ENCODE results near the gene TEAD1. TPM values are rescaled to one million over a fixed set of nuclear protein-coding genes. Genes with fewer than 3 reads are reported as not detected.

Gene TEAD1
- polyA plus RNA-seq, 3 donors: 6.6 to 33.7 (median 13.8) TPM

DNA sequence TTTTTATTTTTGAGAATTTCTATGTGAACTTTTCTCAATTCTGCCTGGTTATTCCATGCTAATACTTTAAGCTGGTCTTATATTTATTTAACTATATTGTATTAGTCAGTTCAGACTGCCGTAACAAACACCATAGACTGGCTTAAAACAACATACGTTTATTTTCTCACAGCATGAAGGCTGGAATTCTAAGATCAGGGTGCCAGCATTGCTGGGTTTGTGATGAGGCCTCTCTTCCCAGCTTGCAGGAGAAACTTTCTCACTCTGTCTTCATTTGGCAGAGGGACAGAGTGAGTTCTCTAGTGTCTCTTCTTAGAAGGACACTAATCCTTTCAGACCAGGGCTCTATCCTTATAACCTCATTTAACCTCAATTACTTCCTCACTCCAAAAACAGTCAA, 16.2 kb upstream of the TEAD1 start:
- WGBS, 3 donors: 91 to 97% (median 94%) methylated on average over 2 of the region's 2 CpGs
- H3K27ac ChIP-seq (ENCODE audit: low read depth, low read length): no peak overlapping the region

DNA sequence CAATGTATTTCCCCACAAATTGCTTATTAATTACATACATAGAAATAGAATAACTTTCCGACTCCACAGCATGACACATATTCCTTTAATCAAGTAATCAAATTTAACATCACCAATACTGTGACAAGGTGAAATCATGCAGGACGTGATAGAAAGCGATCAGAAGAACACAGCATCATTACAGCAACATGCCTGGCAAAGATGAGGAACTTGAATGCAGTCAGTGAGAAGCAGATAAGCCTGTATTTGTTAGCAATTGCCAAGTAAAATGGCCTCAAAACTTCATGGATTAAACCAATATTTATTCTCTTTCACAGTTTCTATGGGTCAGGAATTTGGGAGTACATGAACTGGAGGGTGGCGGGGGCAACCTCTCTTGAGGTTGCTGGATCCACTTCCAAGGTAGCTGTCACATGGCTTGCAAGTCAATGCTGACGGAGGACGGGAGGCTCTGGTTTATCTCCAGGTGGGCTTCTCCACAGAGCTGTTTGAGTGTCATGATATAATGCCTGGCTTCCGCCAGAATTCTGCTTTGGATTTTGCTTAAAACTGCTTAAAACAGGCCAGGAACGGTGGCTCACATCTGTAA, 12.0 kb upstream of the TEAD1 start:
- no peak overlapping the region for H3K27ac ChIP-seq (ENCODE audit: low read depth, low read length)
- 62 to 79% (median 77%) methylated on average over 8 of the region's 8 CpGs for WGBS, 3 donors

DNA sequence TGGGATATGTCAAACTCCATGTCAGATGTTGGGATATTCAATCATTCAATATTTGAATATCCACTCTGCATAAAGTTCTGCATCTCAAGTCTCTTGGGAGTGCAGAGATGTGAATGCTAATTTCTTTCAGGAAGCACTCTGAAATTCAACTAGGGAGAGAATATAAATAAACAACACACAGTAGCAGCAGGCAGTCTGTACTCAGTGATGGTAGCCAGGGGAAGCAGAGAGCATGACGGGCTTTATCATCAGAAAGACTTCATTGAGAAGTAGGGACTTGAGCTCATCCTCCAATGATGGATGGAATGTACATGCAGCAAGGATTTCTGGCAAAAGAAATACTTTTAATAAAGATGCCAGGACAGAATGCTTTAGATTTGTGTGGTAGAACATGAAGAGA, 9.8 kb upstream of the TEAD1 start:
- H3K27ac ChIP-seq (ENCODE audit: low read depth, low read length): no peak overlapping the region
- 74 to 93% (median 79%) methylated on average over 1 of the region's 1 CpG for WGBS, 3 donors

DNA sequence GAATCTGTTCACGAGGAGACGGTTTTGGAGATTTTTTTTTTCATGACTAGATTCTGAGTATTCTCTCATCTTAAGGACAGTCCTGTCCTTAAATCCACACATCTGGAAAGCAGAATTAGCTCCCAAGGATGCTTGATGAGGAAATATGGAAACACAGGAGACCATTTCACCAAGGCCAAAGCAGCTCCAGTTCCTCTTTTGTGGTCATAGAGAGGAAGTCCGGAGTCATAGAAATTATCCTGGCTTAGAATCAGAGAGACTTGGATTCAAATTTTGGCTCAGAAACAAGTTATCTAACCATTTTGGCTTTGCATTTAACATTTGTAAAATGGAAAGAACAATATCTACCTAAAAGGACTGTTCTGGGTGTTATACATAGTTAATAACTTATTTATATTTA, 7.3 kb upstream of the TEAD1 start:
- WGBS, 3 donors: 52 to 90% (median 67%) methylated on average over 3 of the region's 3 CpGs
- H3K27ac ChIP-seq (ENCODE audit: low read depth, low read length): no peak overlapping the region

DNA sequence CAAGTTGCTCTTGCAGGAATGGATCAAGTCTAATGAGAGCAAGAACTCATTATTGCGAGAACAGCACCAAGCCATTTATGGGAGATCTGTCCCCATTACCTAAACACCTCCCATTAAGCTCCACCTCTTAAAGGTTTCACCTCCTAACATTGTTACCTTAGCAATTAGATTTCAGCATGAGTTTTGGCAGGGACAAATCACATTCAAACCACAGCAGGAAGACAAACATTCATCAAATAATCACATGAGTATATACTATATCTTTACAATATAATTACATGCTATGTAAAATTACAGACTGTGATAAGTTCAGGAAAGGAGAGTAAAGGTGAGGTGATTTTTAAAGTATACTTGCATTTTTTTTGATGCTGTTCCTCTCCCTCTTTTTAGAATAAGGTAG, 6.6 kb upstream of the TEAD1 start:
- 92 to 97% (median 95%) methylated on average over 1 of the region's 1 CpG for WGBS, 3 donors
- H3K27ac ChIP-seq (ENCODE audit: low read depth, low read length): no peak overlapping the region

DNA sequence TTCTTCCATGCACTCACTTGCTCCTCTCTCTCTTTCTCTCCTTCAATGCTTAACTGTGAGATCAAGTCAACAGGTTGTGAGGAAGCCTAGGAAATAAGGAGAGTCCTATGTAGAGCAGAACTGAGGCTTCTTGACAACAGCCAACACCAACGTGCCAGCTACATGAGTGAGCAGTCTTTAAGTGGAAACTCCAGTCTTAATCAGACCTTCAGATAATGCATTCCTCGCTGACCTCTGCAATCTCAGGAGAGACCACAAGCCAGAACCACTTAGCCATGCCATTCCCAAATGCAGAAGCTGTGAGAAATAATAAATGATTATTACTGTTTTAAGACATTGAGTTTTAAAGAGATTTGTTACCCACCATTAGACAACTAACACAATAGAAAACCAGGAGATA, 6.1 kb upstream of the TEAD1 start:
- WGBS, 3 donors: 73 to 85% (median 81%) methylated on average over 2 of the region's 2 CpGs
- no peak overlapping the region for H3K27ac ChIP-seq (ENCODE audit: low read depth, low read length)

DNA sequence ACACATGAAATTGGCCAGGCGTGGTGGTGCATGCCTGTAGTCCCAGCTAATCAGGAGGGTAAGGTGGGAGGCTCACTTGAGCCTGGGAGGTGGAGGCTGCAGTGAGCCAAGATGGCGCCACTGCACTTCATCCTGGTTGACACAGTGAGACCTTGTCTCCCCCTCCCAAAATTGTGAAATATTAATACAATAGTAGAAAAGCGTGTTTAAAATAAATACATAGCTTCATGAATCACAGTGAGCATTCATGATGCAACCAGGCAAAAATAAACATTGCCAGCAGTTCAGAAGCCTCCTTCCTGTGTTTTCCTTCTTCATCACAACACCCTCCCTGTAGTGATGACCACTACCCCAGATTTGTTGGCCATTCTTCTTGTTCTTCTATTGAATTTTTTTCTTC, 4.3 kb upstream of the TEAD1 start:
- no peak overlapping the region for H3K27ac ChIP-seq (ENCODE audit: low read depth, low read length)
- 91 to 97% (median 93%) methylated on average over 3 of the region's 3 CpGs for WGBS, 3 donors

DNA sequence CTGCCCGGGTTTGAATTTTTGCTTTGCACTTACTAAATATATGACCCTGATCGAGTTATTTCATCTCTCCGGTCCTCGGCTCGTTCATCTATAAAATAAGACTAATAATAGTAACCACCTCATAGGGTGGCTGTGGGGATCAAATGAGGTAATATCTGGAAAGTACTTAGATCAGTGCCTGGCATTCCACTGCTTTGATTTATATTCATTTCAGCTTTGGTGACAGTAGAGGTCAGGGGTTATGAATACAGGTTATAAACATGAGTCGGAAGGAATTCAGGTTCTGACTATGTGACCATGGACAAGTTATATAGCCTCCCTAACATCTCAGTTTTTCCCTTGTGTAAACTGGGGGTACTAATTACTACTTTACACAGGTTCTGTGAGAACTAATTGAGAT, 2.9 kb upstream of the TEAD1 start:
- H3K27ac ChIP-seq (ENCODE audit: low read depth, low read length): no peak overlapping the region
- 91 to 92% (median 92%) methylated on average over 6 of the region's 6 CpGs for WGBS, 3 donors

DNA sequence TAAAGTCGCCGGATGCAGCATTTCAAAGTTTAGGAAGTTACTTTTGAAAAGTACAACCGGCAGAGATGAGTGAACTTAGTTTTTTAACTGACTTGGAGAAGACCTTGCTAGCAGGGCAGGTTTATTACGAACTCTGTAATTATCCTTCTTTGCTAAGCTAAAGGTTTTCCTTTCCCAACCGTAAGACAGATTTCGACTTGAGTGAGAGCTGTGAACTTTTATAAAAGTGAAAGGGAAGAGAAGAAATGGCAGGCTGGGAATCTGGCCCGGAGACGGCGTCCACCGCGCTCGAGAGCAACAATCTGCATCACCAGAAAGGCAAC, 659 bp upstream of the TEAD1 start:
- WGBS, 3 donors: 2 to 4% (median 3%) methylated on average over 12 of the region's 12 CpGs
- no peak overlapping the region for H3K27ac ChIP-seq (ENCODE audit: low read depth, low read length)

DNA sequence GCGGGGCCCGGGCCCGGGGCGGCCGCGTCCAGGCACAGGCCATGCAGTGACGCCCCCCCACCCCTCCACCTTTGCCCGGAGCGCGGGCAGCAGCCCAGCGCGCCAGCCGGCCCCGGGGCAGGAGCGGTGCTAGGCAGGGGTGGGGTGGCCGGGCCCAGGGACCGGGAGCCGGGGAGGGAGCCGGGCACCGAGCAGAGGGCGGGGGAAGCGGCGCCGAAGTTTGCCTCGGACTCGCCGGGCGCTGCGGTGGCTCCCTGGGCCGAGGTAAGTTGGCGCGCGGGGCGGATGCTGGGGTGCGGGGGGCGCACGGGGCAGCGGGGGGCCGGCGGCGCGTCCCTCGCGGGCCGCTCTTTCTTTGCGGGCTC, 332 bp downstream of the TEAD1 start:
- WGBS, 3 donors: 1 to 2% (median 1%) methylated on average over 31 to 46 of the region's 46 CpGs
- peak overlapping the region; percentile 83 for H3K27ac ChIP-seq (ENCODE audit: low read depth, low read length)

DNA sequence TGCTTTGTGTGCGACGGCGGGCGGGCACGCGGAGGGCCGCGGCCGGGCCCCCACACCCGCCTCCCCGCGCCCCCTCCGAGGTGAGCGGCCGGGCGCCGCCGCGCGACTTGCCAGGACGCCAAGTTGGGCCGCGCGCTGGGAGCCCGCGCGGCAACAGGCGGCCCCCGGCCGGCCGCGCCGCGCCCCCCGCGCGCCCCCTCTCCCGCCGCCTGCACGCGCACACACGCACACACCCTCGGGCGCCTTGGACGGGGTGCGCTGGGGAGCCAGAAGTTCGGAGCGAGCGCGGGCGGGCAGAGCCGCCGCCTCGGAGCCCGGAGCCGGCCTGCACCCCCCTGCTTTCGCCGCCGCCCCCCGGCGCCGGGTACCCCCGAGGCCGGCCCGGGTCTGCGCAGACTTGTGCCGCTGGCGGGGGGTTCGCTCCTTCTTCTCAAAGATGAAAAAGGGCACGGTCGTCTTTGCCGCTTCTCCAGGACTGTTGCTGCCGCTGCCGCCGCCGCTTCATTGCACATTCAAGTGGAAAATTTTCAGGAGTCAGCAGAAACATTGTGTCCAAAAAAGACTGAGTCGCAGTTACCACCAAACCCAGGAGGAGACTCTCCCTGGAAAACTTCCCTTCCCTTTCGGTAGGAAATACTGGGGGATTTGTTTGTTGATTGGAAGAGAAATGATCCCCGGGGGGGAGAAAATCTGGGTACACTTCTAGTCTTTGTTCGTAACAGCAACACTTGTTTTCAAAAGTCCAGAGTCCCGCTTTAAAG, 895 bp downstream of the TEAD1 start:
- 1 to 2% (median 2%) methylated on average over 43 to 81 of the region's 81 CpGs for WGBS, 3 donors
- peak overlapping the region; percentile 83 for H3K27ac ChIP-seq (ENCODE audit: low read depth, low read length)

DNA sequence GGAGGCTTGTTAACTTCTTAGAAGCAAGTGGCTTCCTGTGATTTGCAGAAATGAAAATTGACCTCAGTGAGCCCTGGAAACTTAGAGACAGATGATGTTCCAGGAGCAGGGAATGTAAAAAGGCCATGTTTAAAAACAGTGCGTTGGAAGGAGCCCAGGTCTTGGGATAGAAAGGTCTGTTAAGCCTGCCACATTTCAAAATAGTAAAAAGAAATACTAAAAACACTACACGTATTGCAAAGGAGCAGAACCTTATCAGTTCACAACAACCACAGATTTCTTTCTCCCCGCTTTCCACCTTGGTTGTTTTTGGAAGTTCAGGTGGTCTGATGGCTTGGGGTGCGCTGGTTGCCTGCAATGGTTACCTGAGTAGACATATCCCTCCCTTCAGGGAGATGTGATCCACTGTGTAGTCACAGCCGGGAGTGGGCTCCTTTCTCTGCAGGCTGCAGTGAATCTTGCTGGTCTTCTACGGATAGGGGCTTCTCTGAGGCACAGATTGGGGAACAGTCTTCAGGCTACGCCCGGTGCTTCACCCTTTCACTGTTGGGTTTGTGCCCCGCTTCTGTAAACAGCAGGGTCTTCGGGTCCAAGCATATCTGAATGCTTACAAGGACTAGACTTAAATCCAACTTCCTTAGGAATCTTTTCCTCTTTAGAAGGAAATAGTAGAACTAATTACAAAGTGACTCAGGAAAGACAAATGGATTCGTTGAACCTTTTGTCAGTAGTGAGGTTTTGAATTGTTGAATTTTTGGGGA, 1.9 kb downstream of the TEAD1 start:
- H3K27ac ChIP-seq (ENCODE audit: low read depth, low read length): no peak overlapping the region
- 9 to 43% (median 9%) methylated on average over 11 of the region's 11 CpGs for WGBS, 3 donors

DNA sequence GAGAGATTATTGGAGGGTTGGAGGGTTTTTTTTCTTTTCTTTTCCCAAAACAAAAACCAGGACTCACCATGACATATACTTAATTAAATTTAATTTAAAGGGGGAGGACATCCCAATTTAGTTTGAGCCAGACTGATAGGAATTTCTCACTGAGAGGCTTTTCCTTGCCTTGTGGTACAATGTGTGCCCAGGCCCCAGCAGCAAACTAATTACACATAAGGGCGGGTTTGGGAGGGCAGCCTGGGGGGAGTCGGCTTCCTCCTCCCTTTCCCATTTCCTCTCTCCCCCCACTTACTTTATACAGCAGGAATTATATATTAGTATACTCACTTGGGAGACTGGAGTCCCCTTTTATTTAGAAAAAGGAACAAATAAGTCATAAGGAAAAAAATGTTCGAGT, 2.9 kb downstream of the TEAD1 start:
- 17 to 56% (median 21%) methylated on average over 3 of the region's 3 CpGs for WGBS, 3 donors
- H3K27ac ChIP-seq (ENCODE audit: low read depth, low read length): no peak overlapping the region

DNA sequence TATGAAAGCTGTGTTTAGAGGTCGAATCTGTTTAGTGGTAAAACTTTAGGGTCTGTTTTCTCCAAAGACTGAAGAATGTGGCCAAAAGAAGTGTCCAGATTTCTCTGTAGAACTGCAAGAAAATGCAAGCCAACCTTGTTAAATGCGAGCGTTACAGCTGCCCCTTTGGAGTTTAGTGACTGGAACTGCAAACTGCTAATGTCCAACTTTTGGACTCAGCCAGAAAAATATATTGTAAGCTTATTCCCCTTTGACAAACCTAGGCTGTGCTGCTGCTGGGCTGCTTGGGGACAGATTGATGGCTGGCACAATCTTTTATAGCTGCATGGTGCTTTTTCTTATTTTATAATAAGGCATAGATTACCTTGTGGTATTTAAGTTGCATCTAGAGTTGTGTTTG, 3.9 kb downstream of the TEAD1 start:
- H3K27ac ChIP-seq (ENCODE audit: low read depth, low read length): no peak overlapping the region
- WGBS, 3 donors: 64 to 76% (median 69%) methylated on average over 3 of the region's 3 CpGs

DNA sequence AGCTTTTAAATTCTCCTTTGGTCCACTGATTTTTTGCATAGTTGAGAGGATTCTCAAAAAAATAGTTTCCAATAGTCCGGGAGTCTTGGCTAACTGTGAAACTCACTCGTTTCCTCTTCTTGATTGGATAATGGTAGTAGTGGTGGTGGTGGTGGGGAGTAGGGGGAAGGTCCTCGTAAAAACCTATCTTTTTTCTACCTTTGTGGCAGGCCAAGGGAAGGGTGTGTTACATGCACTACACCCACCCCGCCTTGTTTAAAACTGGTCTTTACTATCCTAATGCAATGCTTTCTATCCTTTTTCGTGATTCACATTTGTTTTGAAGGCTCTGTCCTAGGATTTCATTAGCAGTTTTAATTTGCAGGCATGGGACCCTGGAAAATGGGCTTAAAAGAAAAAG, 4.8 kb downstream of the TEAD1 start:
- WGBS, 3 donors: 64 to 87% (median 66%) methylated on average over 5 of the region's 5 CpGs
- no peak overlapping the region for H3K27ac ChIP-seq (ENCODE audit: low read depth, low read length)

DNA sequence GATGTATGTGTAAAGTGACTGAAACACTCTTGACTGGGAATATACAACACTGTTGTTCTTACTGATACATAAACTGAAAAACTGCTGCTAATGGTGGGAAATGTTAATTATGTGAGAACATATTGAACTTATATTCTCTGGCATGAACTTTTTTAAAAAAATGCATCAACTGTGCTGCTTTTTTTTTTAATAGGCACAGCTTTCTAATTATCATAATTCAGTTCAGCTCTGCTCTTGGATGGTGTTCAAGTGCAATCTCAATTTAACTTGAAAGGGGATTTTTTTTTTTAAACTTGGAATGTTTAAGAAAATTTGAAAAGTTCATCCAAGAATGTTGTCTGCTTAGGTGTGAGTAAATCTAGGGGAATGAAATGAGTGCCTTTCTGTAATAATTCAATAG, 5.2 kb downstream of the TEAD1 start:
- H3K27ac ChIP-seq (ENCODE audit: low read depth, low read length): no peak overlapping the region

DNA sequence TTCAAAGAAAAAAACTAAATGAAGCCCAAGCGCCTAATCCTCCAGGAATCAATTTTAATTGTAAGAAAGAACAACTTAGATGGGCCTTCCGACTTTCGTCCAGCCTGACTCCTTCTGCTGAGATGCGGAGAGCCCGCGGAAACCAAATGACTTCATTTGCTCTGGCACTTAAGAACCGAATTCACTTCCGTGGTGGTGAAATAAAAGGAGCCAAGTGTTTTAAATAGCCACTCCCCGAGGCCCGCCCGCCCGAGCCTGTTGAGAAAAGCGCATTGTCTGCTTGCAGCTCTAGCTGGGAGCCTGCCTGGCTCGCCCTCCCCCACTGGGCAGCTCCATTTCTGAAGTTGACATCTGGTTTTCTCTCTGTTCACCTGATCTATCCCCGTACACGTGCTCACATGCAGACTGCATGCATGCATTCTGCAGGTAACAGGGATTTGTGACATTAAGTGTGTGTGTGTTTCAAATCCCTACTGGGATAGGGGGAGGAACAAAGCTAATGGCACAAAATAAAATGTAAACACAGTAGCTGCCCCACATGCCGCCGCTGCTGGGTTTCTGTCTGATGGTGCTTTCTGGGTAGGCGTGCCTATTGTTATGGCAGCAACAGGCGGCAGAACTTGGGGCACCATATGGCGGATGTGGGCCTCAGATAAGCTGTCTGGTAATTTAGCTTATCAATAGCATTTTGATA, 6.2 kb downstream of the TEAD1 start:
- 11 to 30% (median 24%) methylated on average over 21 of the region's 21 CpGs for WGBS, 3 donors
- no peak overlapping the region for H3K27ac ChIP-seq (ENCODE audit: low read depth, low read length)

DNA sequence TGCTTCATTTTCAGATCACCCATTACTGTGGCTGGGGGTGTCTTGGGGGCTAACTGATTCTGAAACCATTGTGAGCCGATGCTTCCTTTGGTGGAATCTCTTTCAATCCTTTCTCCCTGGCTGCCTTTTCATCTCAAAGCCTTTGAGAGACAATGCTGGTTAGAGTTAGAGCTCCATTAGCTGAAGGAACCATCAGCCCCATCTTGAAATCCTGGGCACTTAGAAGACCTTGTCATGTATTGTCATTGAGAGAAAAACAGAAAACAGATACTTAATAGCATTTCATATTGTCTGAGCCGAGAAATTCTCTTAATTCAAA, 6.7 kb downstream of the TEAD1 start:
- WGBS, 3 donors: 65 to 71% (median 67%) methylated on average over 2 of the region's 2 CpGs
- H3K27ac ChIP-seq (ENCODE audit: low read depth, low read length): no peak overlapping the region

DNA sequence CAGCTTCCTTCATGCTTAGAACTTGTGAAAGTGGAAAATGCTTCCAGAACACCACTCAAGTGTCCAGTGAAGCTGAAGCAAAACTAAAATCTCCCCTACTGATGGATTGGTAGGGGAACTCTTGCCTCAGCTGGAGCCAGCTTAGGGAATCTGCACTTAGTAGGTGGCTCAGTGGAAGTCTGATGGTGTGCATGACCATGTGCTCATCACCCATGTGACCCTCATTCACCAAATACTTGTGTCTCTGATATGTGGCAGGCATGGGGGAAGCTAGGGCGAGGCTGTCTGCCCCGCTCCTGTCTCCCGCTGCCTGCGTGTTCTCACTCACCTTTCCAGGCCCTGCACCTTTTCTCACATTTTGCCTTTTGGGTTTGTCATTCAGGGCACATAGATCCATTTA, 7.2 kb downstream of the TEAD1 start:
- H3K27ac ChIP-seq (ENCODE audit: low read depth, low read length): no peak overlapping the region
- WGBS, 3 donors: 97 to 99% (median 98%) methylated on average over 4 of the region's 4 CpGs
